H9 (cell line): ENCODE results near the gene CDK15. TPM values are rescaled to one million over a fixed set of nuclear protein-coding genes. Genes with fewer than 3 reads are reported as not detected.

Experiments used
- DNase-seq: peaks from one replicate; pipeline ENCODE4 v3.0.0-alpha.2; 2017
- H2AFZ ChIP-seq: one replicate; pipeline ENCODE4 v1.6.1; 2013; ENCODE audit warnings: mild to moderate bottlenecking, low read length, control low read depth, moderate library complexity
- H2AK5ac ChIP-seq: 2 replicates; pipeline ENCODE4 v1.6.1; 2013; ENCODE audit warnings: low read length, control low read depth, mixed read lengths; ENCODE audit not compliant: insufficient read length
- H2BK120ac ChIP-seq: one replicate; pipeline ENCODE4 v1.6.1; 2013; ENCODE audit warnings: low read depth, mild to moderate bottlenecking, low read length, control low read depth, inconsistent platforms; ENCODE audit not compliant: poor library complexity, severe bottlenecking
- H2BK12ac ChIP-seq: 2 replicates; pipeline ENCODE4 v1.6.1; 2013; ENCODE audit warnings: low read length, control low read depth, mixed read lengths, low read depth; ENCODE audit not compliant: insufficient read length
- H2BK15ac ChIP-seq: 2 replicates; pipeline ENCODE4 v1.6.1; 2013; ENCODE audit warnings: low read depth, low read length, control low read depth
- H2BK20ac ChIP-seq: one replicate; pipeline ENCODE4 v1.6.1; 2013; ENCODE audit warnings: low read depth, mild to moderate bottlenecking, low read length, control low read depth, inconsistent platforms; ENCODE audit not compliant: poor library complexity, severe bottlenecking
- H2BK5ac ChIP-seq: 2 replicates; pipeline ENCODE4 v1.6.1; 2013; ENCODE audit warnings: low read length, control low read depth, mixed read lengths; ENCODE audit not compliant: insufficient read length
- H3K14ac ChIP-seq: 2 replicates; pipeline ENCODE4 v1.6.1; 2013; ENCODE audit warnings: low read length, control low read depth; ENCODE audit not compliant: insufficient read depth
- H3K18ac ChIP-seq: 2 replicates; pipeline ENCODE4 v1.6.1; 2013; ENCODE audit warnings: low read depth, mild to moderate bottlenecking, mixed read lengths, low read length, control low read depth; ENCODE audit not compliant: insufficient read length
- H3K23ac ChIP-seq: 2 replicates; pipeline ENCODE4 v1.6.1; 2013; ENCODE audit warnings: low read length, control low read depth, mixed read lengths, low read depth; ENCODE audit not compliant: insufficient read length
- H3K23me2 ChIP-seq: 2 replicates; pipeline ENCODE4 v1.6.1; 2013; ENCODE audit warnings: low read depth, mild to moderate bottlenecking, mixed read lengths, low read length, control low read depth; ENCODE audit not compliant: insufficient read length, poor library complexity, severe bottlenecking
- H3K27ac ChIP-seq: 2 replicates; pipeline ENCODE4 v1.5.1; 2013; ENCODE audit warnings: low read length, control low read depth, mixed read lengths, low read depth; ENCODE audit not compliant: insufficient read length
- H3K27me3 ChIP-seq: 2 replicates; pipeline ENCODE4 v1.6.1; 2013; ENCODE audit warnings: low read length, control low read depth, inconsistent platforms; ENCODE audit not compliant: insufficient read depth
- H3K4ac ChIP-seq: 2 replicates; pipeline ENCODE4 v1.6.1; 2013; ENCODE audit warnings: low read depth, mild to moderate bottlenecking, control low read depth, inconsistent platforms, low read length, moderate library complexity
- H3K4me1 ChIP-seq: 2 replicates; pipeline ENCODE4 v1.6.1; 2013; ENCODE audit warnings: low read length, control low read depth, inconsistent platforms; ENCODE audit not compliant: insufficient read depth
- H3K4me2 ChIP-seq: 2 replicates; pipeline ENCODE4 v1.6.1; 2013; ENCODE audit warnings: low read length, control low read depth, mixed read lengths; ENCODE audit not compliant: insufficient read length, insufficient read depth
- H3K56ac ChIP-seq: 2 replicates; pipeline ENCODE4 v1.6.1; 2013; ENCODE audit warnings: low read depth, mild to moderate bottlenecking, mixed read lengths, low read length, control low read depth; ENCODE audit not compliant: insufficient read length
- H3K79me1 ChIP-seq: 2 replicates; pipeline ENCODE4 v1.6.1; 2013; ENCODE audit warnings: low read depth, mild to moderate bottlenecking, moderate library complexity, low read length, control low read depth, inconsistent platforms; ENCODE audit not compliant: insufficient read depth, poor library complexity, severe bottlenecking
- H3K79me2 ChIP-seq: 2 replicates; pipeline ENCODE4 v1.6.1; 2013; ENCODE audit warnings: low read length, control low read depth, inconsistent platforms; ENCODE audit not compliant: insufficient read depth
- H3K9ac ChIP-seq: 2 replicates; pipeline ENCODE4 v1.6.1; 2013; ENCODE audit warnings: low read length, control low read depth, mixed read lengths; ENCODE audit not compliant: insufficient read length; ENCODE audit errors: extremely low read depth
- H3K9me3 ChIP-seq: one replicate; pipeline ENCODE4 v1.6.1; 2013; ENCODE audit warnings: low read depth, low read length, inconsistent platforms; ENCODE audit not compliant: control insufficient read depth
- H3T11ph ChIP-seq: one replicate; pipeline ENCODE4 v1.6.1; 2013; ENCODE audit warnings: mild to moderate bottlenecking, low read length, control low read depth, inconsistent platforms
- H4K20me1 ChIP-seq: one replicate; pipeline ENCODE4 v1.6.1; 2013; ENCODE audit not compliant: control insufficient read depth, insufficient read length, insufficient read depth
- H4K5ac ChIP-seq: 2 replicates; pipeline ENCODE4 v1.6.1; 2013; ENCODE audit warnings: low read depth, mild to moderate bottlenecking, mixed read lengths, low read length, control low read depth; ENCODE audit not compliant: insufficient read length
- H4K8ac ChIP-seq: replicated peaks from 2 replicates; pipeline ENCODE4 v1.6.1; 2013; ENCODE audit warnings: low read length, control low read depth, mixed read lengths, low read depth; ENCODE audit not compliant: insufficient read length
- H4K91ac ChIP-seq: 2 replicates; pipeline ENCODE4 v1.6.1; 2013; ENCODE audit warnings: low read depth, mild to moderate bottlenecking, moderate library complexity, mixed read lengths, low read length, control low read depth; ENCODE audit not compliant: insufficient read length
- H3K27ac Mint-ChIP-seq, 3 experiments: 2 replicates in 2 of 3; 3 replicates in 1 of 3; pipeline ENCODE4 v1.8.0; 2020 to 2021; ENCODE audit warnings: mixed read lengths in 3 of 3, mild to moderate bottlenecking in 1 of 3, moderate library complexity in 1 of 3
- H3K27me3 Mint-ChIP-seq: 2 replicates; pipeline ENCODE4 v1.8.0; 2021; ENCODE audit warnings: low read depth, mild to moderate bottlenecking, moderate library complexity, mixed read lengths
- H3K36me3 Mint-ChIP-seq, 3 experiments: 2 replicates in 2 of 3; 3 replicates in 1 of 3; pipeline ENCODE4 v1.8.0; 2020 to 2021; ENCODE audit warnings: low read depth in 3 of 3, mixed read lengths in 3 of 3; ENCODE audit not compliant: insufficient read depth in 1 of 3
- H3K4me1 Mint-ChIP-seq, 2 experiments: 2 replicates each; pipeline ENCODE4 v1.8.0; 2020; ENCODE audit warnings: mixed read lengths in 2 of 2
- H3K4me3 Mint-ChIP-seq, 2 experiments: 2 replicates in 1 of 2; 3 replicates in 1 of 2; pipeline ENCODE4 v1.8.0; 2020 to 2021; ENCODE audit warnings: mild to moderate bottlenecking in 2 of 2, mixed read lengths in 2 of 2, moderate library complexity in 1 of 2
- H3K9me3 Mint-ChIP-seq, 2 experiments: 2 replicates in 1 of 2; 3 replicates in 1 of 2; pipeline ENCODE4 v1.8.0; 2020; ENCODE audit warnings: mild to moderate bottlenecking in 2 of 2, mixed read lengths in 2 of 2, moderate library complexity in 1 of 2
- CTCF ChIP-seq: fragments of 200-600 bp; sonication (generic); conservative IDR thresholded peaks from 3 replicates; pipeline ENCODE4 v1.8.0; 2021; ENCODE audit warnings: antibody characterized with exemption, mild to moderate bottlenecking
- WGBS: extraction: QIAGEN DNeasy Blood & Tissue Kit; methylation state at CpG from one replicate; pipeline ENCODE4 v1.1.7; 2013; ENCODE audit warnings: missing lambda C conversion rate, low lambda C conversion rate, mixed read lengths; ENCODE audit not compliant: insufficient read length; ENCODE audit errors: extremely low coverage; 5-methylcytosine and 5-hydroxymethylcytosine counted together
- total RNA-seq: library from RNA; stranded (reverse); gene quantifications from 2 replicates; pipeline ENCODE4 v1.2.1, GENCODE V29; 2021

CDK15 gene
- total RNA-seq, 1 experiment from 2014 or later: not detected

GRCh38 chr2:201862843-201863242 lies 56.5 kb downstream of the CDK15 start:
- TF ChIP-seq CTCF: no peak
- H4K8ac ChIP-seq: no peak overlapping the region
- H3K9me3 ChIP-seq: no peaks in the 10 kb centered on the region
- Mint-ChIP-seq H3K36me3 (no peaks in the 10 kb centered on the region; a peak in 1 of 7 replicates), H3K4me3 (no peak overlapping the region), H3K27ac (no peak overlapping the region), H3K4me1 (peaks cover 53 to 54% of the 10 kb centered on the region in 2 experiments), H3K27me3 (no peaks in the 10 kb centered on the region), H3K9me3 (no peaks in the 10 kb centered on the region)
- H2BK120ac ChIP-seq: no peak overlapping the region
- WGBS: no CpG with 5 or more reads among the region's 7 CpGs
- no peak overlapping the region for H4K91ac ChIP-seq
- H2AFZ ChIP-seq: no peak overlapping the region
- no peak overlapping the region for H2BK12ac ChIP-seq
- H2AK5ac ChIP-seq: no peak overlapping the region
- no peak overlapping the region for H3K18ac ChIP-seq
- H4K20me1 ChIP-seq: no peaks in the 10 kb centered on the region
- H3K4me2 ChIP-seq: no peak overlapping the region
- H3K79me1 ChIP-seq: no peaks in the 10 kb centered on the region
- H2BK5ac ChIP-seq: no peak overlapping the region
- no peak overlapping the region for H2BK20ac ChIP-seq
- H3K23me2 ChIP-seq: peaks cover 6% of the 10 kb centered on the region
- no peaks in the 10 kb centered on the region for H3K79me2 ChIP-seq
- no peak overlapping the region for H3K9ac ChIP-seq
- no peak overlapping the region for H3K23ac ChIP-seq
- DNase-seq: no peak
- H3K4ac ChIP-seq: no peak overlapping the region
- H3T11ph ChIP-seq: no peak overlapping the region
- H3K56ac ChIP-seq: no peak overlapping the region
- H4K5ac ChIP-seq: no peak overlapping the region
- H3K27me3 ChIP-seq: no peaks in the 10 kb centered on the region
- H3K27ac ChIP-seq: no peak overlapping the region
- H3K4me1 ChIP-seq: peaks cover 6% of the 10 kb centered on the region; the same call in 1 of the 2 replicates
- H2BK15ac ChIP-seq: no peak overlapping the region
- no peak overlapping the region for H3K14ac ChIP-seq
